ENCODE results near the gene ARHGEF10L.
"Not testable (repeated sequence)": the region's sequence is repeated elsewhere in the genome, so short reads cannot be mapped to it uniquely, and the experiment has no call there.

Gene ARHGEF10L

GRCh38 chr1:17615157-17615556 is 75.7 kb downstream of the ARHGEF10L start:
- DNase-seq, result no peak

- no peak for DNase-seq
Observed at GRCh38 chr1:17615959-17616358, 76.5 kb downstream of the ARHGEF10L start.

DNA sequence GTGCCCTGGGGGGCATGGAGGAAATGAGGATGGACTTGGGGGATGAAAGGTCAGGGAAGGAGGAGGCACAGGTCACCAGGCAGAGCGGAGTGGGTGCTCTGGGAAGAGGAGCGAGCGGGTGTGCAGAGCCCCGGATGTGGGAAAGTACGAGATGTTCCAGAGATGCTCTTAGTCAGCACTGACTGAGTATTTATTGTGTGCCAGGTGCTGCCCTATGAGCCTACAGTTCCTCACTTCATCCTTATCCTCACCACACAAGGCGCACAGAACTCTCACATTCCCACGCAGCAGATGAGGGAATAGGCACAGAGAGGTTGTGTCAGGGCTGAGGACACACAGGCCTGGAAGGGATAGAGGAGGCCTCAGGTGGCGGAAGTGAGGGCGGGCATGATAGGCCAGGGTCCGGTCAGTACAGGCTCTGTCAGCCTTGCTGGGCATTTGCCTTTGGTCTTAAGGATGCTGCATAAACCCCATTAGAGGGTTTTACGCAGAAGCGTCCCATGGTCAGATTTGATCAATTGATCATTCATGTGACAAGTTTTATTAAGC is 77.3 kb downstream of the ARHGEF10L start:
- no peak for DNase-seq

- DNase-seq, result no peak
Observed at GRCh38 chr1:17617787-17618557, 78.5 kb downstream of the ARHGEF10L start.

- no peak for DNase-seq
Observed at GRCh38 chr1:17618558-17619247, 79.2 kb downstream of the ARHGEF10L start.

DNA sequence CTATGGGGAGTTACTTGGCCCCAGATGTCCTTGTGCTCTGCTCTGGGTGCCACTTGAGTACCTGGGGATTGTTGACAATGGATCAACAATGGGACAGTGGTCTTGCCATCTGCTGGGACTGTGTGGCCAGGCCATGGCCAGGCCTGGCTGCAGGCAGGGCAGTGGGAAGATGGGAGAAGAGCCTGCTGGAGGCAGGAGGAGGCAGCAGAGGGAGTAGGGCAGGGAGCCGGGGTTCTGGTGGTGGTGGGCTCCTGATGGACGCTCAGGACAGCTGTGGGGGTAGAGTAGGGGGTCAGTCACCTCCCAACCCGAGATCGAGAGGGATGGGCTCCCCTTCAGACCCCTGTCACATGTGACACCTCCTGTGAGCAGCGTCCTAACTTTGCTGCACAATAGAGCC is 81.0 kb downstream of the ARHGEF10L start:
- DNase-seq, result no peak

DNA sequence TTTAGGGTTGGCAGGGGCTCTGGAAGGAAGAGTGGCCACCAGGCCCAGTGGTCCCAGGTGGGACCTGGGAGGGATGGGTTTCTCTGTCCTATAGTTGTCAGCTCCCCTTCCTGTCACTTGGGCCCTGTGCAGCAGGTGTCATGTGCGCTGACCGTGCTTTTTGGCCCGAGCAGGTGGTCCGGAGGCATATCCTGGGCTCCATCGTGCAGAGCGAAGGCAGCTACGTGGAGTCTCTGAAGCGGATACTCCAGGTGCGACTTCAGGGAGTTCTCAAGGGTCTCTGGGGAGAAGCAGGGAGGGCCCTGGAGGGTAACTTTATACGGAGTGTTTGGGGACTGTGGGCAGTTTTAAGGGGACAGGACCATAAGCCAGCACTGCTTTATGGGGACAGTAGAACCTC is 82.2 kb downstream of the ARHGEF10L start:
- DNase-seq, result no peak

DNA sequence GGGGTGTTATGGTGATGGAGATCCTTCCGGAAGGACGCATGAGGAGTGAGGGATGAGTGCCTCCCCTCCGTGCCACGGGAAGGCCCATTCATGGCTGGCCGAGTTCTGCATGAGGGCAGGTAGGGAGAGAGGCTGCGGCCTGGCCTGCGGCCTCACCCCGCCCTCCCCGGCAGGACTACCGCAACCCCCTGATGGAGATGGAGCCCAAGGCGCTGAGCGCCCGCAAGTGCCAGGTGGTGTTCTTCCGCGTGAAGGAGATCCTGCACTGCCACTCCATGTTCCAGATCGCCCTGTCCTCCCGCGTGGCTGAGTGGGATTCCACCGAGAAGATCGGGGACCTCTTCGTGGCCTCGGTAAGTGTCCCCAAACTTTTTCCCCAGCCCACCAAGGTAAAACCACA is 83.3 kb downstream of the ARHGEF10L start:
- DNase-seq, result no peak

DNA sequence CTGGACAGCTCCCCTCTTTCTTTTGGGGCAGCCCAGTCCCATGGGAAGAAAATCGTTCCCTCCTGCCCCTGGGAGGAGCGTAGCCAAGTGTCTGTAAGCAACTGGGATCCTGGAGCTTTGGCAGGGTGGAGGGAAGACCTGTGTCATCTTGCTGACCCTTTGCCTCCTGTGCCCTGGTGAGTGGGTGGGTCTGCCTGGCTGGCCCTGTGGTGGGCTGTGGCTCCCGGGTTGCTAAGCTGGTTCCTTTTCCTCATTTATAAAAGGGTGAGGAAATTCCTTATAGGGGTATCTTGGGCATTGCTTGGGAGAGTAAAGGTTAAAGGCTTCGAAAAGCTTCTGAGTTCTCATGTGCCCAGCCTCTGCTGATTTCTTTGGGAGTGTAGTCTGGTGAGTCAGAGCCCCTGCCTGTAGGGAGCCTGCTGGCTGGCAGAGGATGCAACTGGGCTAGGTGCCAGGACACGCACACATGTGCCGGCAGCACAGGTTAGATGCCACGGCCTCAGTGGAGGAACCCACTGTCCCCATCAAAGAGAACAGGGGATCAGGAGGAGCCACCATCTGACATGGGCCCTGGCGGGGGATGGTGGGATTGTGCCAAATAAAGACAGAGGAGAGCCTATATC is 85.2 kb downstream of the ARHGEF10L start:
- DNase-seq, result no peak

- no peak for DNase-seq
Observed at GRCh38 chr1:17627239-17628052, 87.9 kb downstream of the ARHGEF10L start.

GRCh38 chr1:17629046-17629445 is 89.5 kb downstream of the ARHGEF10L start:
- not testable (repeated sequence) for DNase-seq

DNA sequence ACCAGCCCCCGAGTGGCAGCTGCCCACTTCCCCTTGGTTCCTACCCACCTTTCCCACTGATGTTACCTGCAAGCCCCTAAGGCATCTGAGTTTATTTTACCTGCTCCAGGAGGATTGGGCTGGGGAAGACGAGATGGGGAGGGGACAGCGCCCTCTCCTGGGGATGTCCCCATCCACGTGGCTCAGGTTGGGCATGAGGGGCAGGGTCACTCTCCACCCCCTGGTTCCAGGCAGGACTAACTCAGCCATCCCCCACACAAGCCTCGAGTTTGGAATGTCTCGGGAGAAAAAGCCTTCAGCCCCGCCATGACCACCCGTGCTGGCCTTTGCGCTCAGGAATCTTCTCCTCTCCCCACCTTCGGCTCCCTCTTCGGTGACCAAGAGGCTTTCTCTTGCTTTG is 90.0 kb downstream of the ARHGEF10L start:
- DNase-seq, result no peak

DNA sequence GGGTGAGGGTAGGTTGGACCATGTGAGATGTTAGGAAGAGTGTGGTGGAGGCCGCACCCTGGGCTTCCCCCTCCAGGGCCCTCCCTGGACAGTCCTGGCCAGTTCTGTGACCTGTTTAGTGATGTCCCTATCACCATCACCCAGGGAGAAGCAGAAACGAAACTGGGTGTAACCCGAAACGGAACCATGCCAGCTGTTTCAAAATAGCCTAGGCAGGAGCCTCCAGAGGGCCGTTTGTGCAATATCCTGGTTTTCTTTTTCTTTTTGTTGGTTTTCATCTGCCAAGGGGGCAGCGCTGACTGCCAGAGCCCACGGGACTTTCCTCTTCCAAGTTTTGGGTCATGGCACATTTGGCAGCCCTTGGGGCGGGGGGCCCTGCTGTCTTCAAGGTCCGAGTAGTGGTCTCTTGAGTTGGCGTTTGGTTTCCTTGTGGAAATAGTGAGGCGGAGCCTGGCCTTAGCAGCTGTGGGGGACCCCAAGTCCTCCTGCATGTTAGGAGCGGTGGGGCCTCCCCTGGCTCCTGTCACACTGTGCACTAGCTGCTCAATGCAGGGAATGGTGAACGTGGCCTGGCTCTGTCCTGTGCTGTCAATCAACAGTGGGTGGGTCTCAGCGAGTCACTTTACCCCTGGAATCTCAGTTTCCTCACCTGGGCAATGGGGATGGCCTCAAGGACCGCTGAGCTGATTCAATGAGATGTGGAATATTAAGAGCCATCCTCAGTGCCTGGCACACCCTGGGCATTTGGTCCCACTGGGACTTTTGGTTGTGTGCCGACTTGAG is 90.7 kb downstream of the ARHGEF10L start:
- no peak for DNase-seq

GRCh38 chr1:17630986-17631385 is 91.5 kb downstream of the ARHGEF10L start:
- DNase-seq, result no peak

- no peak for DNase-seq
Observed at GRCh38 chr1:17631410-17631809, 91.9 kb downstream of the ARHGEF10L start.

DNA sequence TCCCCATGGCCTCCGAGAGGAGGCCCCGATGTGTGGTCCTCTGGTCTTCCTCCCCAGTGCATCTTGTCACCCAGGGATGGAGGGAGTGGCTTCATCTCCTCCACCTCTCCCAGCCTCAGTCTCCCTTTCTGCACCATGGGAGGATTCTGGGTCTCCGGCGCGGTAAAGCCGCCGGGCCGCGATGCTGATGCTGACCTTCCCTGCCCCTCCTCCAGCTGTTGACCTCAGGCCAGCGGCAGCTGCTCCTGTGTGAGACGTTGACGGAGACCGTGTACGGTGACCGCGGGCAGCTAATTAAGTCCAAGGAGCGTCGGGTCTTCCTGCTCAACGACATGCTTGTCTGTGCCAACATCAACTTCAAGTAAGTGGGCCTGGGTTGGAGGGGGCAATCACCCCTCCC is 92.6 kb downstream of the ARHGEF10L start:
- no peak for DNase-seq

- no peak for DNase-seq
Observed at GRCh38 chr1:17632541-17633184, 93.2 kb downstream of the ARHGEF10L start.

DNA sequence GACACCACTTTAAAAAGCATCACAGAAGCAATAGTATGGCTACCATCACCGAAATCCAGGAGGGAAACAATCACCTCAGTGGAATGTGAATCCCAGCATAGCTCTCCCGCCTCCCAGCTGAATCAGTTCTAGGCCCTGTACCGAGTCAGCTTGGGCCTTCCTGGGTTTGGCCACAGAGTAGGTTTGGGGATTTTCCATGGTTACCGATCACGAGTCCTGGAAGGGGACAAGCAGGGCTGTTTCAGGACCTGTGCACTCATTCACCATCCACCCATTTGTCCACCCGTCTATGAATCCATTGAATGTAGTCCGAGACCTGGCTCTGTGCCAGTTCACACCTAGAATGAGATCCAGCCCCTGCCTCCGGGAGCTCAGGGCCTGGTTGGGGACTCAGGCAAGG is 94.2 kb downstream of the ARHGEF10L start:
- no peak for DNase-seq

GRCh38 chr1:17635276-17635675 is 95.8 kb downstream of the ARHGEF10L start:
- DNase-seq, result no peak

DNA sequence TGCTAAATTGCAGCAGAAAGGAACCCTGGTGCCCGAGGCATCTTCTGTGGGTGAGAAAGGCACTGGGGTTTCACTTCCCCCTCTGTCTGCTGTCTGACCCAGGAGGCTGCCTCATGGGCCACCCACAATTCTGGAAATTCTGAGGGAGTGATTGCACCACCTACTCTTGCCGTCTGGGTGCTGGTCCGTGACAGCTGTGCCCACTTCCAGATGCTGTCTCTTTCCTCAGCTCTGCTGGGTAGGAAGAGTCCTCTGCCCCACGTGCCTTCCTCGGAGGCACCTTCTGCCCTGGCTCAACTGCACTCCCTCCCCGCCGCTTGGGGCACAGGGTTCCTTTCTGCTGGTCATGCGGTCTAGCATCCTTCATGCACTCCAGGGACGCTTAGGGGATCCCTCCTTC is 96.3 kb downstream of the ARHGEF10L start:
- DNase-seq, result no peak

DNA sequence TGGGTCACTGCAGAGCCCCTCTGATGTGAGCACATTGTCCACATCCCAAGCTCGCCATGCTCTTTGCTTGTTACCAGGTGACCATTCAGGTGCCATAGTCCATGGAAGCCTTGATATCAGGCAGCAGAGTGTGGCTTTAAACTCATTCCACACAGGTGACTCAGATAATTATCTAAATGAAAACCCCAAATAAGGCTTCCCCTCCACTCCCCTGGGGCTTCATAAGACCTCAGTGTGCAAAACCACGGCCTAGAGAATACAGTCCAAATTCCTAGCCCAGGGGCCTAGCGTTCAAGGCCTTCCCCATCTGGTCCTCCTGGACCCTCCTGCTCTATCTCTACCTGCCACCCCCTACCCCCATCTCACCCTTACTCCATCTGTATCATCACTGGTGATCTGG is 97.1 kb downstream of the ARHGEF10L start:
- no peak for DNase-seq

DNA sequence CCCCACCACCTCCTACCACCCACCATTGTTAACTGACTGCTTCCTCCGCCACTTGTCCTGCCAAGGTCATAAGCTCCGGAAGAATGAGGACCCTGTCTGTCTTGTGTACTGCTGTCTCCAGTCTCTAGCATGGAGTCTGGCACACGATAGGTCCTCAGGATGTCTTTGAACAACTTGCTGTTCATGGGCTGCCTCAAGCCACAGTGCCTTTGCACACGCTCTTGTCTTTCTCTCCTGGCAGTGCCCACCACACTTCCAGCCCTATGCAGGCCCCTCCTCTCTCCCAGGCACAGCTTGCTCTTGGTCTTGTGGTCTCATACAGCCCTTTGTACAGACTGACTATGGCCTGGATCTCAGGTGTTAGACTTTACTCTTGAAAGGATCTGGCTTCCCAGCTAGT is 97.6 kb downstream of the ARHGEF10L start:
- no peak for DNase-seq
